Activated CD4-positive, alpha-beta memory T cell treated with anti-CD3 and anti-CD28 coated beads, Interleukin-2, amount 10 ng/mL, durations not matched to agents 7 days and 5 days (primary cell): Measurements from ENCODE around the gene CLDN16. TPM values are rescaled to one million over a fixed set of nuclear protein-coding genes. Genes with fewer than 3 reads are reported as not detected.

Experiments used
- CTCF ChIA-PET: fragments of 350-600 bp; sonication (Branson Sonifier 250); formaldehyde crosslinking; loops from one replicate; lab custom pipeline; 2021; ENCODE audit warnings: antibody characterized with exemption, inconsistent platforms; lab: Charles Lee
- POLR2A ChIA-PET: fragments of 350-600 bp; sonication (Branson Sonifier 250); formaldehyde crosslinking; loops from one replicate; lab custom pipeline; 2021; ENCODE audit warnings: antibody characterized with exemption; lab: Charles Lee
- DNase-seq: peaks from one replicate; pipeline ENCODE4 v3.0.0-alpha.2; 2020
- H3K27ac Mint-ChIP-seq: one replicate; pipeline ENCODE4 v1.8.0; 2021; ENCODE audit warnings: mild to moderate bottlenecking, mixed read lengths
- H3K27me3 Mint-ChIP-seq: one replicate; pipeline ENCODE4 v1.8.0; 2021; ENCODE audit warnings: mixed read lengths
- H3K36me3 Mint-ChIP-seq: one replicate; pipeline ENCODE4 v1.8.0; 2021; ENCODE audit warnings: low read depth, mixed read lengths
- H3K4me1 Mint-ChIP-seq: one replicate; pipeline ENCODE4 v1.8.0; 2021; ENCODE audit warnings: mixed read lengths
- H3K4me3 Mint-ChIP-seq: one replicate; pipeline ENCODE4 v1.8.0; 2021; ENCODE audit warnings: mild to moderate bottlenecking, mixed read lengths
- H3K9me3 Mint-ChIP-seq: one replicate; pipeline ENCODE4 v1.8.0; 2021; ENCODE audit warnings: mixed read lengths
- total RNA-seq, 2 experiments: library from RNA; stranded (reverse); gene quantifications; one replicate each; pipeline ENCODE4 v1.2.3, GENCODE V29; 2021

The CLDN16 gene
- total RNA-seq, 2 experiments from 2014 or later = not detected

DNA sequence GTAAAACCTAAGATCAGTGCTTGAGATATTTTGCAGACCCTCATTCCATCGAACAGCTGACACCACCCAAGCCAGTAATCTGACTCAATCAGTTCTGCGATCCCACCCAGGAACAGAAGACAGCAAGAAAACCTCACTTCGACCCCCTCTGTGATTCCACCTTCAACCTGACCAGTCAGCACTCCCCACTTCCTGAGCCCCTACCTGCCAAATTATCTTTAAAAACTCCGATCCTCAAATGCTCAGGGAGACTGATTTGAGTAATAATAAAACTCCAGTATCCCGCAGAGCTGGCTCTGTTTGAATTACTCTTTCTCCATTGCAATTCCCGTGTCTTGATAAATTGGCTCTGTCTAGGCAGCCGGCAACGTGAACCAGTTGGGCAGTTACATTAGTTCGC is 25.7 kb upstream of the CLDN16 start:
- Mint-ChIP-seq H3K27me3 (peaks cover 4% of the 10 kb centered on the region), H3K9me3 (no peaks in the 10 kb centered on the region), H3K36me3 (no peaks in the 10 kb centered on the region), H3K27ac (no peak overlapping the region), H3K4me3 (no peak overlapping the region), H3K4me1 (no peaks in the 10 kb centered on the region)
- ChIA-PET CTCF (no interaction called here), POLR2A (no interaction called here)
- no peak for DNase-seq

DNA sequence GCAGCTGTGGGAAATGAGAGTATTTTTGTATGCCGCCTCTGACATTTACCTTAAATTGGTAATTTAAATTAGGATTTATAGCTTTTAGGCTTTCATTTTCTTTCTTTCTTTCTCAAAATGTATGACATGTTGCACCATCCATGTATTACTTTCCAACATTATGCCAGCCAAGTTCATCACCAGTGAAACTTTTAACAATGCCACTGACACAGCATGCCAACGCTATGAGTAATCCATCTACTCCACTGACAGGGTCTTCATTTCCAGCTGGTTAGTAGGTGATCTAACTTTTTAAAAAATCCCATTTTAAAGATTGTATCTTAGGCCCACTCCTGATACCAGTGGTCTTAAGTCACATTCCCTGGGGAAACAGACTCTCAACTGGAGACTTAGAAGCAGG is 21.8 kb upstream of the CLDN16 start:
- no peak overlapping the region for H3K27ac Mint-ChIP-seq
- no peaks in the 10 kb centered on the region for H3K27me3 Mint-ChIP-seq
- H3K9me3 Mint-ChIP-seq = no peaks in the 10 kb centered on the region
- no peak overlapping the region for H3K4me3 Mint-ChIP-seq
- POLR2A ChIA-PET = no interaction called here
- H3K36me3 Mint-ChIP-seq = no peaks in the 10 kb centered on the region
- CTCF ChIA-PET = interaction anchor here (1.6 kb wide), 1 partner anchor 43 kb away, joined by 3 read pairs; no protein-coding TSS in a partner anchor
- H3K4me1 Mint-ChIP-seq = no peaks in the 10 kb centered on the region
- DNase-seq = no peak

DNA sequence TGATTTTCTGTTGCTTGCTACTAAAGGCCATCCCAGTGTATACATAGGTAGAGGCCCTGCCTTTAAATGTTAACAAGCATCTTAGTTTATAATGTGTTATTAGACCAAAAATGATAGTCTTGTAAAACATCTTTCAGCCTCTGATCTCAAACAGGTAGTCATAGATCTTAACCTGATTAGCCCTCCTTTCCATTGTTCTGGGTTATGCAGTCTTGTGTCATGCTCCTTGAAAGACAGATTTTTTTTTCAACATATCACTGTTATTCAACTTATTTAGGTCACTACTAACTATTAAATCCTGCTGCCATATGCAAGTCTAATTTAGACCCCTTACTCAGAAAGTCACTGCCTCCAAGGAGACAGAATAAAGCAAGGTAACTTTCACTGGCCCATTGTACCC is 19.1 kb upstream of the CLDN16 start:
- no peaks in the 10 kb centered on the region for H3K4me1 Mint-ChIP-seq
- ChIA-PET POLR2A (no interaction called here), CTCF (no interaction called here)
- H3K27ac Mint-ChIP-seq = no peak overlapping the region
- DNase-seq = no peak
- H3K36me3 Mint-ChIP-seq = no peaks in the 10 kb centered on the region
- no peak overlapping the region for H3K4me3 Mint-ChIP-seq
- no peaks in the 10 kb centered on the region for H3K9me3 Mint-ChIP-seq
- no peaks in the 10 kb centered on the region for H3K27me3 Mint-ChIP-seq

DNA sequence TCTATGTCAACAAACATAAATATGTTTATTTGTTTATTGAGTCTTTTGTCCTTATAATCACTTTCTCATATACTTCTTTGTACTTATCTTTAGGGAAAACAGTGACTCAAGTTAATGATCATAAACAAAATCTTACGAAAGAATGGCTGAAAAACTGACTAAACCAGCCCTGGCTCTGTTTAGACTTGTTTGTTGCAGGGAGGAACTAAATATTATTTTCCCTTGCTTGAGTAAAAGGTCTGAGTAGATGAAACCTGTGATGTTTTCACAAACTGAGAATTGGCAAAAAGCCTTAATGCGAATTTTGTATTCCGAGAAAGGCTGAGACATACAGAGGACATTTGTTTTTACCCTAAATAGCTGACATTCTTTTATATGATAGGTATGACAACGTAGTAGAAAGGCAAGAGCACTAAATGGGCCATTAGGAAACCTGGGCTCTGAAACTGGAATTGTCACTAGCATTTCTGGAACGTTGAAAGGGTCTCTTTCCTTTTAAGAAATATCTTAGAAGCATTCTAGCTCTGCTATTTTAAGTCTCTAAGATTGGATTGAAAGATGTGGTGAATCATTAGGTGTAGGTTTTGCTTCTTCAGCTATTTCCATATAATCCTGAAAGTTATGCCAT is 18.2 kb upstream of the CLDN16 start:
- POLR2A ChIA-PET = no interaction called here
- CTCF ChIA-PET = interaction anchor here (0.6 kb wide), 1 partner anchor 163 kb away, joined by 4 read pairs; no protein-coding TSS in a partner anchor
- peaks cover 2% of the 10 kb centered on the region for H3K27me3 Mint-ChIP-seq
- no peak for DNase-seq
- H3K27ac Mint-ChIP-seq = no peak overlapping the region
- no peaks in the 10 kb centered on the region for H3K9me3 Mint-ChIP-seq
- no peak overlapping the region for H3K4me3 Mint-ChIP-seq
- H3K36me3 Mint-ChIP-seq = no peaks in the 10 kb centered on the region
- H3K4me1 Mint-ChIP-seq = no peaks in the 10 kb centered on the region

DNA sequence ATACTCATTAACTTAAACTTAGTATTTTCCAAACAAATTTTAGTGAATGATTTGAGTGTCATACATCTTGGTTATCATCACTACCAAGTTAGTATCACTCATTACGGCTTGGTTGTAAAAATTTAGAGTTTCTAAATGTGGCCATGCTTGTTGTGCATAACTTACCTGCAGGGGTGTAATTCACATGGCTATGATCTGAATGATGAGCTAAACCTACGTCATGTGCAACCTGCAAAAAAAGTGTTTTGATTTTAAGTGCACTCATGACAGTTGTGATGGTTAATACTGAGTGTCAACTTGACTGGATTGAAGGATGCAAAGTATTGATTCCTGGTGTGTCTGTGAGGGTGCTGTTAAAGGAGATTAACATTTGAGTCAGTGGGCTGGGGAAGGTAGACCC is 17.6 kb upstream of the CLDN16 start:
- DNase-seq = no peak
- no peak overlapping the region for H3K4me3 Mint-ChIP-seq
- H3K4me1 Mint-ChIP-seq = no peaks in the 10 kb centered on the region
- H3K36me3 Mint-ChIP-seq = no peaks in the 10 kb centered on the region
- POLR2A ChIA-PET = no interaction called here
- CTCF ChIA-PET = interaction anchor here (0.6 kb wide), 1 partner anchor 164 kb away, joined by 4 read pairs; no protein-coding TSS in a partner anchor
- H3K27ac Mint-ChIP-seq = no peak overlapping the region
- H3K9me3 Mint-ChIP-seq = no peaks in the 10 kb centered on the region
- peaks cover 2% of the 10 kb centered on the region for H3K27me3 Mint-ChIP-seq

DNA sequence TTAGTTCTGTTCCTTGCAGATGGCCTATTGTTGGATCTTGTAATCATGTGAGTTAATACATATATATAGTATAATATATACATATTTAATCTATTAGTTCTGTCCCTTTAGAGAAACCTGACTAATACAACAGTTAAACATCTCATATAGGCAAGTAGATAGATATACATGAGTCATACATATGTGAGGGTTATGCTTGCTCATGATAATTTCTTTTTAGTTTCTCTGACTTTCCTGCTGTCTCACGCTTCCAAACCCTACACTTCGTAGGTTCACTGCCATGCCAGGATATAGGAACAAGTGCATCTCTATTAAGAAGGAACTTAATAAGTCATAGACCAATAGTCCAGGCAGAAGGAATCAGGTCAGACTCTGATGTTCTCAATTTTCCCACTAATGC is 16.8 kb upstream of the CLDN16 start:
- POLR2A ChIA-PET = no interaction called here
- H3K4me1 Mint-ChIP-seq = no peaks in the 10 kb centered on the region
- no peak overlapping the region for H3K27ac Mint-ChIP-seq
- H3K4me3 Mint-ChIP-seq = no peak overlapping the region
- DNase-seq = no peak
- H3K9me3 Mint-ChIP-seq = no peaks in the 10 kb centered on the region
- no peaks in the 10 kb centered on the region for H3K36me3 Mint-ChIP-seq
- CTCF ChIA-PET = no interaction called here
- H3K27me3 Mint-ChIP-seq = peaks cover 5% of the 10 kb centered on the region

DNA sequence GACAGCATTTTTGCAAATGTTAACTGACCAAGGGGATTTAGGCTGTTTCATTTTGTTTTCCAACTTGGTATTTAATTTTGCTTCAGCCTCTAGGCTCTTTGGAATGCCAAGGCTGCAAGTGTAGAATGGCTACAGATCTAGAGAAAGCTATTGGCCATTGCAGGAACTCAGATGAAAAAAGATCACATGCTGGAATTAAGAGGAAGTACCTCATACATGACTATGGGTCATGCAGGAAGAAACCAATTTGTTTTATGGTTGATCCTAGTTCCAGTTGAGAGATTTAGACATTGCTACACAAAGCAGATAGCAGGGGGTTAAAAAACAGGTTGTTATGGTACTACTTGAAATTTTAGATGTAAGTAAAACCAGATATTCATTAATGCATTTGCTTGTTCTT is 12.7 kb upstream of the CLDN16 start:
- H3K4me3 Mint-ChIP-seq = no peak overlapping the region
- ChIA-PET POLR2A (no interaction called here), CTCF (no interaction called here)
- no peak overlapping the region for H3K27ac Mint-ChIP-seq
- no peak for DNase-seq
- no peaks in the 10 kb centered on the region for H3K4me1 Mint-ChIP-seq
- peaks cover 12% of the 10 kb centered on the region for H3K27me3 Mint-ChIP-seq
- H3K9me3 Mint-ChIP-seq = no peaks in the 10 kb centered on the region
- no peaks in the 10 kb centered on the region for H3K36me3 Mint-ChIP-seq

DNA sequence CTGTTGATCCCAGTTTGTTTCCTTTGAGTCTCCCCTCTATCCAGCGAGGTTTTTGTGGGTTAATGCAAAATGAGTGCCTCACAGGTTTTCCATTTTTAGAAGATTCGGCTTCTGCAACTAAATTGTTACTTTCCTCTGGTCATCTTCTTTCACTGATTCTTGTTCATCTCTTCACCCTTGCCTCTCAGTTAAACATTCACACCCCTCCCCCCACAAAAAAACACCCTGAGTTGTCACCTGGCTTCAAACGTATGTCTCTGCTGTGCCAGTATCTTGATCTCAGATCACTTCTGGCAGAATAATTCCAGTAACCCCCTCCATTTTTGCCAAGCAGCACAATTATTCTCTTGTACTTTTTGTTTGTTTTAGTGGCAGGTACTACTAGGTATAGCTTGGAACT is 12.3 kb upstream of the CLDN16 start:
- peaks cover 12% of the 10 kb centered on the region for H3K27me3 Mint-ChIP-seq
- H3K9me3 Mint-ChIP-seq = no peaks in the 10 kb centered on the region
- ChIA-PET CTCF (no interaction called here), POLR2A (no interaction called here)
- no peak overlapping the region for H3K4me3 Mint-ChIP-seq
- DNase-seq = no peak
- no peaks in the 10 kb centered on the region for H3K4me1 Mint-ChIP-seq
- H3K27ac Mint-ChIP-seq = no peak overlapping the region
- no peaks in the 10 kb centered on the region for H3K36me3 Mint-ChIP-seq

DNA sequence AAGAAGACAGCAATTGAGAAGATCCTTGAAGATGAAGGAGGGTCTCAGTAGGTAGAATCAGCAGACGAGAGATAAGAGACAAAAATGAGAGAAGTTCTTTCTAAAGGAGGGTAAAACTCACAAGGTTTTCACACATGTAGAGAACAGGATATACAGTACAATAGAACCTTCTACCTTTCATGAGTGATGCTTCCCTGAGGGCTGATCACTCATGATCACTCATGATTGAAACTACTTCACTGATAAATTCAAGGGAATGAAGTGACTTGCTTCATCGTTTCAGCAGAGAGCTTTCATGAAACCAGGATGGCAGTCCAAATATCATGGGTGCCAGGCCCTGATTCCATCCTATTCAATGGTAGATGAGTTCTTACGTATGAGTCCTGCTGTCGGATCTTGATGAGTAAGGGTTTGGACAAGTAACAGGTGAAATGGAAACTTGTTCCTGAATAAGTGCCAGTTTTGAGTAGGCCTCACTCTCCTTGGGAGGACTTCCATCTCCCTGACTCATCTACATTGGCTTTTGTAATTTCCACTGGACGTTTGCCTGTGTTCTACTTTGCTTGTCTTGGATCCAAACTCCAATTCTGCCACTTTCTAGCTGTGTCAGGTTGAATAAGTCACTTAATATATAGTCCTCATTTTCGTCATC is 9.6 kb upstream of the CLDN16 start:
- ChIA-PET POLR2A (no interaction called here), CTCF (no interaction called here)
- no peak overlapping the region for H3K4me3 Mint-ChIP-seq
- H3K27me3 Mint-ChIP-seq = peaks cover 12% of the 10 kb centered on the region
- no peaks in the 10 kb centered on the region for H3K9me3 Mint-ChIP-seq
- H3K36me3 Mint-ChIP-seq = no peaks in the 10 kb centered on the region
- H3K27ac Mint-ChIP-seq = no peak overlapping the region
- no peaks in the 10 kb centered on the region for H3K4me1 Mint-ChIP-seq
- no peak for DNase-seq

DNA sequence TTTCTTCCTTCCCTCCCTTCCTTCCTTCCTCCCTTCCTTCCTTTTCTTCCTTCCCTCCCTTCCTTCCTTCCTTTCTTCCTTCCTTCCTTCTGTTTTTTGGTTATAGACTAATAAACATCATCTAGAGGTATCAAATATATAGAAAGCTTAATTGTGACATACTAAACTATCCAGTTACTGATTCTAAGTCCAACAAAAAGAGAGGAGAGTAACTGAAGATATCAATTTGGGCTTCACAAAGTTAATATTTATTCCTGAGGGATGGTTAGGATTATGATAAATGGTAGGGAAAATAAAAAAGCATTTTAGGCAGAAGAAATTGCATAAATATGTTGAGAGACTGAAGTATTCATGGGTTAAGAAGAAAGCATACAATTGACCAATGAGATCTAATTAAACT is 7.8 kb upstream of the CLDN16 start:
- no peak overlapping the region for H3K4me3 Mint-ChIP-seq
- H3K27me3 Mint-ChIP-seq = peaks cover 11% of the 10 kb centered on the region
- H3K4me1 Mint-ChIP-seq = no peaks in the 10 kb centered on the region
- CTCF ChIA-PET = no interaction called here
- H3K27ac Mint-ChIP-seq = no peak overlapping the region
- POLR2A ChIA-PET = no interaction called here
- H3K36me3 Mint-ChIP-seq = no peaks in the 10 kb centered on the region
- DNase-seq = no peak
- H3K9me3 Mint-ChIP-seq = no peaks in the 10 kb centered on the region

DNA sequence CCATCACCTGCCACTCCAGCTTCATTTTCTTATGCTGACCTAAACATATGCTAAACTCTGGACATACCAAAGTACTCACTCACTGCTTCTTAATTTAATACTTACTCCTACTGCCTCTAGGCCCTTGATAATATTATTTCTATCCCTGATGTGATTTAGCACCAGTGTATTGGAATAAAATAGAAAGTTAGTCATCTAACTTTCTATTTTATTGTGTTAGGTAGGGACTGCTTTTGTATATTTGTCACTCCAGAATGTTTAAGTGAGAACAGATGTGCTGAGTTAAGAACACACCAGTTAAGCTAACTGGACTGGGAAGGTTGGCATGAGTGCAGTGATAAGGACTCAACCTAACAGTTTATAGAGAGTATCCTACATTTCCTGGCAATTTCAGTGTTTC is 6.5 kb upstream of the CLDN16 start:
- CTCF ChIA-PET = no interaction called here
- Mint-ChIP-seq H3K36me3 (no peaks in the 10 kb centered on the region), H3K4me1 (no peaks in the 10 kb centered on the region), H3K4me3 (no peak overlapping the region), H3K9me3 (no peaks in the 10 kb centered on the region), H3K27ac (no peak overlapping the region), H3K27me3 (peaks cover 5% of the 10 kb centered on the region)
- POLR2A ChIA-PET = no interaction called here
- DNase-seq = no peak

DNA sequence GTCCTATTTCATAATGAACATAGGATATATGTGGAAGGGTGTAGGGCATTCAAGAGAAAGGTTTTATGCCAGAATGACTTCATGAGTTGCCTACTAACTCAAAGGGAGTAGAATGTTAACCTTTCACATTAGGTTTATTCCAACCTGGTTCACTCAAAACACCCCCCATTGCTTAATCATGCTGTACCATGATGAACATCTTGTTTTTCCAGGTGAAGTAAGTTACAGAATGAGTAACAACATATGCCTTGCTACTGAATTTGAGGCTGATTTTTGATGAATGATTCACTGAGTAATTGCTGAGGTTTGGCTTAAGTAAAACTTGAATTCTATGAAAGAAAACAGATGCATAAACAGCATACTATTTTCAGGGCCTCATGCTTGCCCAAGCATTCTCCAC is 5.9 kb upstream of the CLDN16 start:
- Mint-ChIP-seq H3K4me1 (no peaks in the 10 kb centered on the region), H3K27me3 (no peaks in the 10 kb centered on the region), H3K4me3 (no peak overlapping the region), H3K27ac (no peak overlapping the region), H3K36me3 (no peaks in the 10 kb centered on the region), H3K9me3 (no peaks in the 10 kb centered on the region)
- ChIA-PET POLR2A (no interaction called here), CTCF (no interaction called here)
- no peak for DNase-seq

DNA sequence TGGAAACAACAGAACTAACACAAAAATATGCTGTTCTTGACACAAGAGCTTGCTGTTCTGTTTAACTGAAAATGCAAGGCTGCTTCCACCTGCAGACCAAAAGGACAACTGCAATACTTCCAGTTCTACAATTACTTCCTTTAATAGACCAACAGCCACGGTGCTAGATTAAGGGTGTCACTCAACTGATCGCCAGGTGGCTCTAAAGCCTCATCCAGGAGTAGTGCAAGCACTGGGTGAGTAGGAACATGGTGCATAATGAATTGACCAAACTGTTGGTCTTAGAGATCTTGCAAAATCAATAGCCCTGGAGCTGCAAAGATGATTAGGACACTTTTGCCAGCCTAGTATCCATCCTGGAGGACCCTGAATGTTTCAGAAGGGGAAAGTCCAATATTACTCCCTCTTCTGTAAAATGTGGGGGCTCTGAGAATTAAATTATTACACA is 3.6 kb upstream of the CLDN16 start:
- no peaks in the 10 kb centered on the region for H3K36me3 Mint-ChIP-seq
- no peaks in the 10 kb centered on the region for H3K9me3 Mint-ChIP-seq
- no peak for DNase-seq
- no peak overlapping the region for H3K4me3 Mint-ChIP-seq
- ChIA-PET CTCF (interaction anchor here (1.1 to 1.4 kb wide), 2 partner anchors 12 to 40 kb away, joined by 3 to 4 read pairs; no protein-coding TSS in a partner anchor), POLR2A (no interaction called here)
- no peaks in the 10 kb centered on the region for H3K4me1 Mint-ChIP-seq
- H3K27ac Mint-ChIP-seq = no peak overlapping the region
- no peaks in the 10 kb centered on the region for H3K27me3 Mint-ChIP-seq
